PC-3 (cell line): ENCODE data around the gene BICDL2. TPM values are rescaled to one million over a fixed set of nuclear protein-coding genes. Genes with fewer than 3 reads are reported as not detected.

Source experiments
- ATAC-seq: fragments of 200-7000 bp; cut with Tn5 transposase; 2 replicates; pipeline ENCODE4 v1.9.1; 2020; ENCODE audit warnings: mild to moderate bottlenecking, moderate library complexity
- BruUV-seq: library from RNA; stranded (reverse); fragments of 400-500 nt; replicated peaks from 2 replicates; lab custom pipeline; 2021; lab: Mats Ljungman, UMichigan
- CTCF ChIA-PET: fragments of 300-600 bp; sonication (Branson Sonifier 250); formaldehyde crosslinking; loops from one replicate; lab custom pipeline; 2022; ENCODE audit warnings: antibody characterized with exemption; lab: Charles Lee
- POLR2A ChIA-PET: fragments of 300-600 bp; sonication (Branson Sonifier 250); formaldehyde crosslinking; loops from one replicate; lab custom pipeline; 2022; ENCODE audit warnings: antibody characterized with exemption; ENCODE audit not compliant: unreplicated experiment; lab: Charles Lee
- DNase-seq: peaks from one replicate; pipeline ENCODE4 v3.0.0-alpha.2; 2015
- H2AFZ ChIP-seq: fragments of 300-600 bp; sonication (generic); 2 replicates; pipeline ENCODE4 v1.6.0; 2016; ENCODE audit warnings: antibody characterized with exemption, low read length
- H3F3A ChIP-seq: fragments of 300-600 bp; sonication (generic); one replicate; pipeline ENCODE4 v1.6.0; 2017; ENCODE audit warnings: antibody characterized with exemption, low read length, control low read depth, mild to moderate bottlenecking; ENCODE audit not compliant: unreplicated experiment
- H3K27ac ChIP-seq: fragments of 300-600 bp; sonication (generic); 2 replicates; pipeline ENCODE4 v1.5.1; 2016; ENCODE audit warnings: mild to moderate bottlenecking, low read length
- H3K27me3 ChIP-seq: fragments of 300-600 bp; sonication (generic); 2 replicates; pipeline ENCODE4 v1.6.1; 2016; ENCODE audit warnings: low read length, mixed read lengths
- H3K36me3 ChIP-seq: fragments of 300-600 bp; sonication (generic); 2 replicates; pipeline ENCODE4 v1.6.1; 2016; ENCODE audit warnings: low read depth, mixed run types, low read length, mixed read lengths
- H3K4me1 ChIP-seq: fragments of 300-600 bp; sonication (generic); 2 replicates; pipeline ENCODE4 v1.5.1; 2016; ENCODE audit warnings: low read length; ENCODE audit not compliant: insufficient read depth
- H3K4me2 ChIP-seq: fragments of 300-600 bp; sonication (generic); 2 replicates; pipeline ENCODE4 v1.6.0; 2016; ENCODE audit warnings: low read length
- H3K4me3 ChIP-seq: fragments of 300-600 bp; sonication (generic); 2 replicates; pipeline ENCODE4 v1.5.1; 2016; ENCODE audit warnings: mild to moderate bottlenecking, low read length, mixed read lengths
- H3K79me2 ChIP-seq: fragments of 300-600 bp; sonication (generic); 2 replicates; pipeline ENCODE4 v1.6.1; 2017; ENCODE audit warnings: low read length, mixed read lengths
- H3K9ac ChIP-seq: fragments of 300-600 bp; sonication (generic); 2 replicates; pipeline ENCODE4 v1.6.0; 2016; ENCODE audit warnings: mild to moderate bottlenecking, low read length
- H3K9me2 ChIP-seq: fragments of 300-600 bp; sonication (generic); replicated peaks from 2 replicates; pipeline ENCODE4 v1.6.1; 2016; ENCODE audit warnings: mixed run types, low read length, mixed read lengths
- H3K9me3 ChIP-seq: fragments of 300-600 bp; sonication (generic); 2 replicates; pipeline ENCODE4 v1.6.1; 2016; ENCODE audit warnings: low read length, mixed read lengths
- H4K20me1 ChIP-seq: fragments of 300-600 bp; sonication (generic); 2 replicates; pipeline ENCODE4 v1.6.1; 2016; ENCODE audit warnings: low read length, mixed read lengths
- CTCF ChIP-seq: fragments of 300-600 bp; sonication (generic); conservative IDR thresholded peaks from 2 replicates; pipeline ENCODE4 v1.5.1; 2017; ENCODE audit warnings: antibody characterized with exemption, low read depth, mild to moderate bottlenecking, low read length
- EZH2 ChIP-seq: fragments of 300-600 bp; sonication (generic); IDR thresholded peaks from one replicate; pipeline ENCODE4 v1.6.1; 2017; ENCODE audit warnings: antibody characterized with exemption, mild to moderate bottlenecking, low read length; ENCODE audit not compliant: unreplicated experiment
- EZH2phosphoT487 ChIP-seq: fragments of 300-600 bp; sonication (generic); IDR thresholded peaks from 2 replicates; pipeline ENCODE4 v1.6.1; 2018; ENCODE audit warnings: mild to moderate bottlenecking, antibody characterized with exemption, low read length, borderline replicate concordance
- intact Hi-C: fragments of 100-400 bp; cut with micrococcal nuclease; formaldehyde crosslinking; loops from 2 replicates; pipeline ENCODE4 v1.9.0; 2023
- total RNA-seq: library from RNA; depleted of rRNA; stranded (reverse); fragments of >200 nt; gene quantifications from 2 replicates; pipeline ENCODE4 v1.2.3, GENCODE V29; 2014

BICDL2 gene
- total RNA-seq, 1 experiment from 2014 or later: 16.3 TPM

GRCh38 chr16:3030222-3031212 is 6.2 kb downstream of the BICDL2 start:
- H3K9ac ChIP-seq: no peak overlapping the region
- ChIA-PET POLR2A (no interaction called here), CTCF (interaction anchor here (0.5 to 1.8 kb wide), 3 partner anchors 10 to 31 kb away, joined by 5 to 10 read pairs (median 6); partner anchors contain the start of gene TNFRSF12A)
- no TSS peak for BruUV-seq
- no peak overlapping the region for H3K4me3 ChIP-seq
- H3K4me2 ChIP-seq: peak overlapping the region; percentile 71
- peaks cover 21% of the 10 kb centered on the region for H3K4me1 ChIP-seq
- no peaks in the 10 kb centered on the region for H3K36me3 ChIP-seq
- H3K79me2 ChIP-seq: no peaks in the 10 kb centered on the region
- H3K27ac ChIP-seq: peak overlapping the region; percentile 37
- no peaks in the 10 kb centered on the region for H3K27me3 ChIP-seq
- no peaks in the 10 kb centered on the region for H3K9me2 ChIP-seq
- DNase-seq: no peak
- intact Hi-C loops: no loop called here
- no peaks in the 10 kb centered on the region for H4K20me1 ChIP-seq
- no peaks in the 10 kb centered on the region for H3K9me3 ChIP-seq
- TF ChIP-seq EZH2 (no peak), CTCF (no peak), EZH2phosphoT487 (no peak)
- H2AFZ ChIP-seq: no peak overlapping the region
- ATAC-seq: no peak
- H3F3A ChIP-seq: no peaks in the 10 kb centered on the region

GRCh38 chr16:3029491-3030221 is 7.1 kb downstream of the BICDL2 start:
- no peak overlapping the region for H3K27ac ChIP-seq
- H3K27me3 ChIP-seq: no peaks in the 10 kb centered on the region
- H3K79me2 ChIP-seq: no peaks in the 10 kb centered on the region
- no peaks in the 10 kb centered on the region for H3F3A ChIP-seq
- no peak overlapping the region for H3K9ac ChIP-seq
- H3K9me3 ChIP-seq: no peaks in the 10 kb centered on the region
- no peaks in the 10 kb centered on the region for H3K36me3 ChIP-seq
- no peaks in the 10 kb centered on the region for H3K9me2 ChIP-seq
- BruUV-seq: no TSS peak
- H3K4me3 ChIP-seq: no peak overlapping the region
- intact Hi-C loops: loop anchor here (2.0 kb wide), 1 partner anchor 25 kb away; no protein-coding TSS in a partner anchor
- TF ChIP-seq EZH2phosphoT487 (no peak), CTCF (no peak), EZH2 (no peak)
- H3K4me1 ChIP-seq: peaks cover 21% of the 10 kb centered on the region
- no peak overlapping the region for H3K4me2 ChIP-seq
- POLR2A ChIA-PET: no interaction called here
- CTCF ChIA-PET: no interaction called here
- DNase-seq (no peak), ATAC-seq (no peak)
- H4K20me1 ChIP-seq: no peaks in the 10 kb centered on the region
- no peak overlapping the region for H2AFZ ChIP-seq
